Measurements from ENCODE around the gene TSEN34. TPM values are rescaled to one million over a fixed set of nuclear protein-coding genes. Genes with fewer than 3 reads are reported as not detected.
A peak's percentile ranks its signal among the peaks of the same experiment; 100 is the strongest.

TSEN34 gene
- total RNA-seq, 2 donors from 2014 or later: 47.9 to 52.7 TPM

GRCh38 chr19:54188215-54188871 lies 2.8 kb upstream of the TSEN34 start:
- no peak for TF ChIP-seq CTCF (IDR thresholded peaks at IDR 0.05)
- H3K27ac ChIP-seq: peak overlapping the region; percentile 99
- no peaks in the 10 kb centered on the region for H3K36me3 ChIP-seq
- peak overlapping the region; percentile 85 to 90 for H3K9ac ChIP-seq (ENCODE audit: low read depth in 2 of 2, low read length in 2 of 2)
- peak; percentile 63 for DNase-seq
- no peaks in the 10 kb centered on the region for H3K27me3 ChIP-seq
- peak overlapping the region; percentile 73 for H3K4me3 ChIP-seq
- intact Hi-C loops (cut with DNase I): no loop called here
- no peaks in the 10 kb centered on the region for H3K9me3 ChIP-seq
- H3K4me1 ChIP-seq: peaks cover 13% of the 10 kb centered on the region

GRCh38 chr19:54189145-54189734 lies 1.9 kb upstream of the TSEN34 start, which contains the start of gene MBOAT7:
TSS of gene MBOAT7 (minus strand) at chr19:54189580. CDS start at chr19:54188508, 1,072 bp downstream.
- Histone ChIP-seq H3K27ac (peak within 1 kb of the TSS; percentile 99), H3K36me3 (no peaks in the 10 kb centered on the region), H3K27me3 (no peaks in the 10 kb centered on the region), H3K4me1 (peaks cover 13% of the 10 kb centered on the region), H3K9ac (ENCODE audit: low read depth in 2 of 2, low read length in 2 of 2) (peak within 1 kb of the TSS; percentile 85 to 90), H3K9me3 (no peaks in the 10 kb centered on the region), H3K4me3 (peak within 1 kb of the TSS; percentile 73)
- intact Hi-C loops (cut with DNase I): no loop called here
- no peak for DNase-seq
- TF ChIP-seq CTCF (IDR thresholded peaks at IDR 0.05): no peak

GRCh38 chr19:54189735-54190502 lies 1.2 kb upstream of the TSEN34 start:
- Histone ChIP-seq H3K9ac (ENCODE audit: low read depth in 2 of 2, low read length in 2 of 2) (peak overlapping the region; percentile 56 to 79), H3K27me3 (no peaks in the 10 kb centered on the region), H3K4me1 (peaks cover 13% of the 10 kb centered on the region), H3K27ac (peak overlapping the region; percentile 99), H3K9me3 (no peaks in the 10 kb centered on the region), H3K4me3 (peak overlapping the region; percentile 73), H3K36me3 (no peaks in the 10 kb centered on the region)
- intact Hi-C loops (cut with DNase I): no loop called here
- DNase-seq: peak; percentile 100
- TF ChIP-seq CTCF (IDR thresholded peaks at IDR 0.05): no peak

- Histone ChIP-seq H3K9me3 (no peaks in the 10 kb centered on the region), H3K4me1 (peaks cover 13% of the 10 kb centered on the region), H3K27ac (peak overlapping the region; percentile 99), H3K27me3 (no peaks in the 10 kb centered on the region), H3K4me3 (peak overlapping the region; percentile 60), H3K36me3 (no peaks in the 10 kb centered on the region), H3K9ac (ENCODE audit: low read depth in 2 of 2, low read length in 2 of 2) (peak overlapping the region; percentile 95 to 96)
- intact Hi-C loops (cut with DNase I): no loop called here
- peak; percentile 99 for DNase-seq
- no peak for TF ChIP-seq CTCF (IDR thresholded peaks at IDR 0.05)
Observed at GRCh38 chr19:54190503-54191010, 551 bp upstream of the TSEN34 start.

GRCh38 chr19:54191811-54192453 lies 824 bp downstream of the TSEN34 start:
- TF ChIP-seq CTCF (IDR thresholded peaks at IDR 0.05): no peak
- H3K27ac ChIP-seq: peak overlapping the region; percentile 99
- H3K4me1 ChIP-seq: peaks cover 13% of the 10 kb centered on the region
- no peaks in the 10 kb centered on the region for H3K36me3 ChIP-seq
- intact Hi-C loops (cut with DNase I): no loop called here
- no peaks in the 10 kb centered on the region for H3K9me3 ChIP-seq
- H3K9ac ChIP-seq (ENCODE audit: low read depth in 2 of 2, low read length in 2 of 2): peak overlapping the region; percentile 95 to 96
- H3K27me3 ChIP-seq: no peaks in the 10 kb centered on the region
- no peak for DNase-seq
- H3K4me3 ChIP-seq: peak overlapping the region; percentile 60
